Duodenal mucosa (tissue), 2 donors: Measurements from ENCODE around the gene PBX3.

ENCODE experiments used
- H3K27ac ChIP-seq: one replicate; pipeline ENCODE4 v1.7.0; 2013; ENCODE audit warnings: low read depth, low read length
- H3K27me3 ChIP-seq, 2 donors: one replicate each; pipeline ENCODE4 v1.7.0; 2013; ENCODE audit warnings: low read length in 2 of 2, control low read depth in 1 of 2; ENCODE audit not compliant: insufficient read depth in 2 of 2, control insufficient read depth in 1 of 2
- H3K36me3 ChIP-seq, 2 donors: one replicate each; pipeline ENCODE4 v1.7.0; 2013; ENCODE audit warnings: low read length in 2 of 2, control low read depth in 1 of 2; ENCODE audit not compliant: insufficient read depth in 2 of 2, control insufficient read depth in 1 of 2
- H3K4me1 ChIP-seq, 2 donors: one replicate each; pipeline ENCODE4 v1.7.0; 2013; ENCODE audit warnings: low read length in 2 of 2, control low read depth in 1 of 2; ENCODE audit not compliant: insufficient read depth in 2 of 2, control insufficient read depth in 1 of 2
- H3K4me3 ChIP-seq, 2 donors: one replicate each; pipeline ENCODE4 v1.7.0; 2013; ENCODE audit warnings: low read length in 2 of 2, low read depth in 1 of 2
- H3K9ac ChIP-seq, 2 donors: one replicate each; pipeline ENCODE4 v1.7.0; 2013; ENCODE audit warnings: low read length in 2 of 2, low read depth in 1 of 2
- H3K9me3 ChIP-seq, 2 donors: one replicate each; pipeline ENCODE4 v1.7.0; 2013; ENCODE audit warnings: low read length in 2 of 2, control low read depth in 1 of 2; ENCODE audit not compliant: control insufficient read depth in 1 of 2

The PBX3 gene

DNA sequence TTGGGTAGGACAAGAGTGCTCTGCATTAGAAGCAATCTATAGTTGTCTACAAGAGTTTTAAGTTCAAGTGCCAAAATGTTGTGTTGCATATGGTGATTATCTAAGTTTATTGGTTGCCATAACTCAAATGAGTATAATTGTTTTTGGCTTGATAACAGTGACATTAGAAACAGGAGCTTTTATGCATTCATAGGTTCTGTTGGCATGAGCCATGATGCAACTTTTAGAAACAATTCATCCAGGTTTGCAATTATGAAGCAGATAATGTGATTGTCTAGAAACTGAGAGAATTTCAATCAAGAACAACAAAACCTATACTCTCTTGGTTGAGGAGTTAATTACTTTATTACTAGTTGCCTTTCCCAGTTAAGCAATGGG, 137.0 kb downstream of the PBX3 start:
- peaks cover 4% of the 10 kb centered on the region in 2 donors for H3K4me1 ChIP-seq
- no peaks in the 10 kb centered on the region for H3K9me3 ChIP-seq
- no peak overlapping the region for H3K27ac ChIP-seq

DNA sequence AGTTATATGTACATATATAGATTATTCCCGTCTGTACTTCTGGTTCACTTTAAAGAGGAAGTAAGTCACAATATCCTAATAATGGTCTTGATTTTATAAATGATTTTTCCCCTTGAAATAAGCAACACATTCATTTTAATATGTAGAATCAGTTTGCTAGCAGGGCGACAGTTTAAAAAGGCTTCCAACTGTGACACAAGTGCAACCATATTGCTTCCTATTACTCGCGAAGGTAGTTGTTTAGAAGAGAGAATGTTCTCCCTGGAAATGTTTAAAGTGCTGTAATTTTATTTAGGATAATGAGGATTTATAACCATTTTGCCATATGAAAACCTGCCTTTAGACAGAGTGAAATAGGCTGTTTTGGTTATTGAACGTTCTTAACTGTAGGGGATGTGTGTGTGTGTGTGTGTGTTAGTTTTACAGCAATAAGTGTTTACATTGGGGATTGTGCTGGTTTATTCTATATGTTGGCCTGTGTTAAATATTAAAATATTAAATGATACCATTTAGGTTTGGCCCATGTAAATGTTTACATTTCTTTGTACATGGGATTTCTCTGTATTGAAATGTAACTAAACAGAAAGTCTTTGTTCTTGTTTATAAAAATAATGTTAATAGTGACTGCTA, 138.3 kb downstream of the PBX3 start:
- no peak overlapping the region for H3K9ac ChIP-seq
- H3K27ac ChIP-seq, result no peak overlapping the region
- H3K4me1 ChIP-seq, result peaks cover 4 to 13% of the 10 kb centered on the region in 2 donors

More for the DNA sequence above, 137.0 kb downstream of the PBX3 start:
- Histone ChIP-seq H3K36me3 (no peaks in the 10 kb centered on the region), H3K9ac (no peak overlapping the region), H3K4me3 (no peak overlapping the region), H3K27me3 (peaks cover 4 to 5% of the 10 kb centered on the region in 2 donors)

GRCh38 chr9:125886365-125886764, 139.2 kb downstream of the PBX3 start:
- H3K27me3 ChIP-seq, result peaks cover 4 to 9% of the 10 kb centered on the region in 2 donors
- no peak overlapping the region for H3K4me3 ChIP-seq
- H3K9ac ChIP-seq, result no peak overlapping the region
- H3K36me3 ChIP-seq, result no peaks in the 10 kb centered on the region
- no peak overlapping the region for H3K27ac ChIP-seq
- H3K9me3 ChIP-seq, result no peaks in the 10 kb centered on the region
- peaks cover 4 to 13% of the 10 kb centered on the region in 2 donors for H3K4me1 ChIP-seq

More for the DNA sequence above, 138.3 kb downstream of the PBX3 start:
- Histone ChIP-seq H3K9me3 (no peaks in the 10 kb centered on the region), H3K27me3 (peaks cover 4 to 9% of the 10 kb centered on the region in 2 donors), H3K4me3 (no peak overlapping the region), H3K36me3 (no peaks in the 10 kb centered on the region)

DNA sequence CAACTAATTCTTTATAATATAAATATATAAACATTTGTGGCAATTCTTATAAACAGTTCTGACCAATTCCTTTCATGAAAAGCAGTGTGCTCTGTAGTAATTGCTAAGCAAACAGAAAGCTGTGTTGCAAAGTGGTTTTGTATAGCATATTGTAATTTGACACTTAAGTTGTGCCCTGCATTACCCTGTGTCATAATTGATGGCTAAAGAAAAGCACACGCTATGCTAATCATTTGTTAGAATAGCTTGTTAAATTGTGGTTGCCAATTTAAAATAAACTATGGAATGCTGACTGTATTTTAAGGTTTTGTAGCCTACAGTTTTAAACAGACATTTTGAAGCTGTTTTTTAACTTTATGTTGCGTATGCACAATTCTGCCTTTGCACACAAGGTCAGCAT, 140.0 kb downstream of the PBX3 start:
- Histone ChIP-seq H3K27me3 (peaks cover 4 to 9% of the 10 kb centered on the region in 2 donors), H3K9me3 (no peaks in the 10 kb centered on the region), H3K27ac (no peak overlapping the region), H3K9ac (no peak overlapping the region), H3K4me1 (peaks cover 4 to 13% of the 10 kb centered on the region in 2 donors), H3K4me3 (no peak overlapping the region), H3K36me3 (no peaks in the 10 kb centered on the region)

- Histone ChIP-seq H3K4me3 (no peak overlapping the region), H3K9ac (no peak overlapping the region), H3K36me3 (no peaks in the 10 kb centered on the region), H3K27me3 (peaks cover 4 to 9% of the 10 kb centered on the region in 2 donors), H3K4me1 (peaks cover 4 to 13% of the 10 kb centered on the region in 2 donors), H3K27ac (no peak overlapping the region), H3K9me3 (no peaks in the 10 kb centered on the region)
Measured at GRCh38 chr9:125888211-125888610, 141.0 kb downstream of the PBX3 start.

GRCh38 chr9:125889112-125889475, 141.9 kb downstream of the PBX3 start:
- Histone ChIP-seq H3K27ac (no peak overlapping the region), H3K9me3 (no peaks in the 10 kb centered on the region), H3K4me3 (peak overlapping the region; percentile 57 to 67), H3K27me3 (peaks cover 4 to 9% of the 10 kb centered on the region in 2 donors), H3K36me3 (no peaks in the 10 kb centered on the region), H3K9ac (peak overlapping the region in 1 of 2 donors; percentile 9), H3K4me1 (peaks cover 2 to 13% of the 10 kb centered on the region in 2 donors)

GRCh38 chr9:125889476-125890419, 142.6 kb downstream of the PBX3 start:
- peaks cover 0 to 13% of the 10 kb centered on the region in 2 donors for H3K4me1 ChIP-seq
- H3K9ac ChIP-seq, result peak overlapping the region in 1 of 2 donors; percentile 9
- H3K4me3 ChIP-seq, result peak overlapping the region; percentile 58 to 67
- H3K27me3 ChIP-seq, result peaks cover 4 to 9% of the 10 kb centered on the region in 2 donors
- no peaks in the 10 kb centered on the region for H3K9me3 ChIP-seq
- no peaks in the 10 kb centered on the region for H3K36me3 ChIP-seq
- H3K27ac ChIP-seq, result no peak overlapping the region

GRCh38 chr9:125890826-125891225, 143.7 kb downstream of the PBX3 start:
- Histone ChIP-seq H3K36me3 (no peaks in the 10 kb centered on the region), H3K9ac (no peak overlapping the region), H3K4me3 (no peak overlapping the region), H3K27ac (no peak overlapping the region), H3K9me3 (no peaks in the 10 kb centered on the region), H3K4me1 (peaks cover 0 to 13% of the 10 kb centered on the region in 2 donors), H3K27me3 (peaks cover 4 to 9% of the 10 kb centered on the region in 2 donors)

GRCh38 chr9:125893277-125893676, 146.1 kb downstream of the PBX3 start:
- peaks cover under 1 to 9% of the 10 kb centered on the region in 2 donors for H3K27me3 ChIP-seq
- no peak overlapping the region for H3K4me3 ChIP-seq
- H3K36me3 ChIP-seq, result no peaks in the 10 kb centered on the region
- no peak overlapping the region for H3K27ac ChIP-seq
- no peaks in the 10 kb centered on the region for H3K9me3 ChIP-seq
- no peak overlapping the region for H3K9ac ChIP-seq
- peaks cover 0 to 13% of the 10 kb centered on the region in 2 donors for H3K4me1 ChIP-seq

DNA sequence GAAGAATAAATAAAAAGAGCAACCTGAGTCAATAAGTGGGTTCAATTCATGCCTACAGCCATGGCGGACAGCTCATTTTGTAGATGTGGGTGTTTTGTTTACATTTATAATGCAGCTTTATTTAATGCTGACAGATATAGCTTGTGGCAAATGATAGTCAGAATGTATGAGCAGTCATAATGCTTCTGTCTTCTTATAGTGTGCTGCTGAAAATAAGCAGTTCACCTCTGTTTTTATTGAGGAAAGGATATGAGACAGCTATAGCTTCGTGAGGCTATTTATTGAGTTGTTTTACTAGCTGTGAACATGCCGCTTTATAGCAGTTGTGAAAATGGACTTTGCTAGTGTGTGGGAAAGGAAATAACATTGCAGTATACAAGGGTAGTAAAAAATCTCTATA, 147.4 kb downstream of the PBX3 start:
- Histone ChIP-seq H3K27me3 (peaks cover 0 to 2% of the 10 kb centered on the region in 2 donors), H3K4me1 (peaks cover 0 to 6% of the 10 kb centered on the region in 2 donors), H3K9me3 (no peaks in the 10 kb centered on the region), H3K9ac (no peak overlapping the region), H3K36me3 (no peaks in the 10 kb centered on the region), H3K4me3 (no peak overlapping the region), H3K27ac (no peak overlapping the region)
